HG02884 (cell line): Measurements from ENCODE around the gene TNS4.

ENCODE experiments used
- ATAC-seq: cut with Tn5 transposase; IDR thresholded peaks from one replicate; pipeline ENCODE4 v1.9.1; 2021; ENCODE audit warnings: mild to moderate bottlenecking, moderate library complexity; ENCODE audit not compliant: unreplicated experiment

Gene TNS4

GRCh38 chr17:40442392-40443195 lies 58.8 kb downstream of the TNS4 start:
- no peak for ATAC-seq

- no peak for ATAC-seq
These were observed 61.3 kb downstream of the TNS4 start for GRCh38 chr17:40440166-40440565.

- no peak for ATAC-seq
These were observed 64.2 kb downstream of the TNS4 start for GRCh38 chr17:40437095-40437732.

- ATAC-seq, result no peak
These were observed 64.8 kb downstream of the TNS4 start for GRCh38 chr17:40436636-40437035.

GRCh38 chr17:40433551-40434415 lies 67.6 kb downstream of the TNS4 start:
- ATAC-seq, result no peak

- ATAC-seq, result no peak
These were observed 68.4 kb downstream of the TNS4 start for GRCh38 chr17:40432864-40433528.

GRCh38 chr17:40431231-40431602 lies 70.2 kb downstream of the TNS4 start:
- ATAC-seq, result no peak

- ATAC-seq, result no peak
These were observed 70.9 kb downstream of the TNS4 start for GRCh38 chr17:40430272-40431230.

GRCh38 chr17:40427002-40427491 lies 74.4 kb downstream of the TNS4 start:
- no peak for ATAC-seq
